GM10248 (cell line): ENCODE data around the gene ESRRG.

ENCODE experiments used
- CTCF ChIA-PET: fragments of 300-600 bp; sonication (Branson Sonifier 250); formaldehyde crosslinking; extraction: SDS; loops from one replicate; lab custom pipeline; 2021; ENCODE audit warnings: antibody characterized with exemption; lab: Yijun Ruan, JAX
- POLR2A ChIA-PET: fragments of 350-650 bp; sonication (Branson Sonifier 250); formaldehyde crosslinking; extraction: SDS; loops from one replicate; lab custom pipeline; 2020; ENCODE audit warnings: antibody characterized with exemption; lab: Yijun Ruan, JAX
- DNase-seq: peaks from one replicate; pipeline ENCODE4 v3.0.0; 2012; ENCODE audit errors: extremely low spot score
- TF ChIP-seq, protein P1 (sequence below): IDR thresholded peaks from 2 replicates; pipeline ENCODE4 v1.5.1; 2012; ENCODE audit warnings: mild to moderate bottlenecking, low read depth; ENCODE audit errors: extremely low read depth, missing control alignments, control extremely low read depth

Gene ESRRG

DNA sequence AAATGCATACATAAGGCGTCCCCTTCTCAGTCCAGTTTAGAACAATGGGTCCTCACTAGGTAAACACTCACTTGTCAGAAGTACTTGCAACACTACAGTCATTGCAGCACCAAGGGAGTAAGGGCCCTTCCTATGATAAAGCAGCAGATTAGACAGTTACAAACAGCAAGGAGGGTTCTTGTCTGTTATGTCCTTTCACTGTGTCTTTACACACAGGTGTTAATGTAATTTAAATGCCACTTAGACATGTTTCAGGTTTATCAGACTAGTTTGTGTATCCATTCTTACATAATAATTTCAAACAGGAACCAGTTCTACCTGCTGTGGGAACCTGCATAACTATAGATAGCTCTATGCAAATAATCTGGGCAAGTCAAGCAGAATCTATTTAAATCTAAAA is 194.4 kb downstream of the ESRRG start:
- POLR2A ChIA-PET: no interaction called here

GRCh38 chr1:216523449-216524190 is 199.6 kb downstream of the ESRRG start:
- ChIA-PET POLR2A (no interaction called here), CTCF (interaction anchor here (0.7 to 1.6 kb wide), 3 partner anchors 9 to 25 kb away, joined by 3 to 5 read pairs (median 3); no protein-coding TSS in a partner anchor)
- TF ChIP-seq, protein P1, sequence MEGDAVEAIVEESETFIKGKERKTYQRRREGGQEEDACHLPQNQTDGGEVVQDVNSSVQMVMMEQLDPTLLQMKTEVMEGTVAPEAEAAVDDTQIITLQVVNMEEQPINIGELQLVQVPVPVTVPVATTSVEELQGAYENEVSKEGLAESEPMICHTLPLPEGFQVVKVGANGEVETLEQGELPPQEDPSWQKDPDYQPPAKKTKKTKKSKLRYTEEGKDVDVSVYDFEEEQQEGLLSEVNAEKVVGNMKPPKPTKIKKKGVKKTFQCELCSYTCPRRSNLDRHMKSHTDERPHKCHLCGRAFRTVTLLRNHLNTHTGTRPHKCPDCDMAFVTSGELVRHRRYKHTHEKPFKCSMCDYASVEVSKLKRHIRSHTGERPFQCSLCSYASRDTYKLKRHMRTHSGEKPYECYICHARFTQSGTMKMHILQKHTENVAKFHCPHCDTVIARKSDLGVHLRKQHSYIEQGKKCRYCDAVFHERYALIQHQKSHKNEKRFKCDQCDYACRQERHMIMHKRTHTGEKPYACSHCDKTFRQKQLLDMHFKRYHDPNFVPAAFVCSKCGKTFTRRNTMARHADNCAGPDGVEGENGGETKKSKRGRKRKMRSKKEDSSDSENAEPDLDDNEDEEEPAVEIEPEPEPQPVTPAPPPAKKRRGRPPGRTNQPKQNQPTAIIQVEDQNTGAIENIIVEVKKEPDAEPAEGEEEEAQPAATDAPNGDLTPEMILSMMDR: no peak
- DNase-seq: no peak

More for the DNA sequence above, 194.4 kb downstream of the ESRRG start:
- TF ChIP-seq, protein P1: no peak
- CTCF ChIA-PET: interaction anchor here (1.0 to 1.3 kb wide), 3 partner anchors 9 to 33 kb away, joined by 3 to 5 read pairs (median 3); no protein-coding TSS in a partner anchor
- DNase-seq: peak; percentile 3

GRCh38 chr1:216523043-216523442 is 200.2 kb downstream of the ESRRG start:
- ChIA-PET POLR2A (no interaction called here), CTCF (interaction anchor here (1.1 to 1.6 kb wide), 2 partner anchors 16 to 26 kb away, joined by 3 to 5 read pairs; no protein-coding TSS in a partner anchor)
- no peak for DNase-seq
- TF ChIP-seq, protein P1: no peak

- no peak for DNase-seq
- CTCF ChIA-PET: no interaction called here
- POLR2A ChIA-PET: no interaction called here
- TF ChIP-seq, protein P1: no peak
These were observed 201.8 kb downstream of the ESRRG start for GRCh38 chr1:216521477-216521876.

DNA sequence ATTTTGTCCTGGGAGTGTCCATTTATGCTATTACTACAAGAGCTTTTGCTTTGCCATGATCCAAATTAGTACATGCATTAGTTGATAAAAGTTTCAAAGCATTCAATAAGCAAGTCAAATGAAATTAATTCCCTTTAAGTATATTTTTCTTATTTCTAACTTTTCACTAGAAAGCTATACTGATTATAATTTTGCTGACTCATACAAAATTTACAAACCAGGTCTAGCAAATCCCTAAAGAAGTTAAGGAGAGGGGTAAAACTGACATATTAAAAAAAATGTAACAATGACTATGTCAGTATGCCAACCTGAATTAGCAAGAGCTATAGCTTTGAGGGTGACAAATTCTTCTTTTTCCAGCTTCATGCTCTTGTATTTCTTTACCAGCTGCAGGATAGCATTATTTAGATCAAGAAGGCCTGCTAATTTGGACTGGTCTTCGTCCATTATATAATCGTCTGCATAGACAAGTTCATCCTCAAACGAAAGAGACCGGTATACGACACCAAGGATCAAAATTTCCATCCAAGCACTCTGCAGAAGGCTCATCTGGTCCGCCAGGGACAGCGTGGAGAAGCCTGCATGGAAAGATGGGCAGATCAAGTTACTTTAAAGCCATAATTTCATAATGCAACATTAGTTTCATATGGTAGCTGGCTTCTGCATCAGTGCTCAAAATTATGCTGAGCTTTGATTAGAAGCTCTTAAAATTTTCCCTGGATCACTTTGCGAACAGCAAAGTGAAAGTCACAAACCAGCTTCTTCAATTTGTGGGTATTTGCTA is 204.2 kb downstream of the ESRRG start:
- DNase-seq: no peak
- CTCF ChIA-PET: interaction anchor here (1.0 to 1.9 kb wide), 3 partner anchors 9 to 33 kb away, joined by 3 to 4 read pairs (median 3); no protein-coding TSS in a partner anchor
- POLR2A ChIA-PET: no interaction called here
- TF ChIP-seq, protein P1: no peak

DNA sequence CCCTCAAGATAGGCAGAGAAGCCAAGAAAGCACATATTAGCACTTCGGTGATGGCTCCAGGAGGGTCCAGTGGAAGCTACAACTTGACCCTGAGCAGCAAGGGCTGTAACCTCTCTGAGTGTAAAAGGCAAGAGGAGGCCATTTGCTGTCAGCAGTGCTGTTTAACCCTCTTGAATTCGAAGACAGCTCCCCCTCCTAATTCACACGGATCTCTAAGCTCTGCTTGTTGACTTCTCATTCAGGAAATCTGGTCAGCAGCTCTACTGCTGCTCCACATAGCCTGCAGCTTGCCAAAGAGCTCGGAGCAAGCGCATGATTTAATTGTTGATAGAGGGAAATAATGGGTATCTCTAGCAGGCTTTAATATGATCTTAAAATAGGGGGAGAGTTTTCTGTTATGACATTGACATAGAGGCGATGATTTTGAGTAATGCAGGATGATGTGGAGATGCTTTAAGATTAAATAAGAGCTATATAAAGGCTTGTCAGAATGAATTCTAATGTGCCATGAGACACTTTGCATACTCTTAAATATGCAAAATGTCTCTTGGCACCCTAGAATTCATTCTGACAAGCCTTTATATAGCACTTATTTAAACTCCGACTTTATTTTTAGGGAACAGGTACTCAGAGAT is 220.6 kb downstream of the ESRRG start:
- ChIA-PET CTCF (interaction anchor here (0.9 to 1.0 kb wide), 2 partner anchors 10 to 46 kb away, joined by 3 read pairs; no protein-coding TSS in a partner anchor), POLR2A (no interaction called here)
- DNase-seq: no peak
- TF ChIP-seq, protein P1: no peak
